GM19395 (cell line): ENCODE measurements around the gene NFAM1.

ENCODE experiments used
- ATAC-seq: cut with Tn5 transposase; IDR thresholded peaks from one replicate; pipeline ENCODE4 v1.9.1; 2021; ENCODE audit warnings: mild to moderate bottlenecking, moderate library complexity; ENCODE audit not compliant: unreplicated experiment

The NFAM1 gene

GRCh38 chr22:42439821-42440674 is 7.8 kb upstream of the NFAM1 start:
- ATAC-seq = no peak

GRCh38 chr22:42439021-42439567 is 6.9 kb upstream of the NFAM1 start:
- ATAC-seq = no peak

GRCh38 chr22:42438293-42438650 is 6.1 kb upstream of the NFAM1 start:
- no peak for ATAC-seq

- ATAC-seq = peak; percentile 69
Measured at GRCh38 chr22:42437488-42438292, 5.5 kb upstream of the NFAM1 start.

DNA sequence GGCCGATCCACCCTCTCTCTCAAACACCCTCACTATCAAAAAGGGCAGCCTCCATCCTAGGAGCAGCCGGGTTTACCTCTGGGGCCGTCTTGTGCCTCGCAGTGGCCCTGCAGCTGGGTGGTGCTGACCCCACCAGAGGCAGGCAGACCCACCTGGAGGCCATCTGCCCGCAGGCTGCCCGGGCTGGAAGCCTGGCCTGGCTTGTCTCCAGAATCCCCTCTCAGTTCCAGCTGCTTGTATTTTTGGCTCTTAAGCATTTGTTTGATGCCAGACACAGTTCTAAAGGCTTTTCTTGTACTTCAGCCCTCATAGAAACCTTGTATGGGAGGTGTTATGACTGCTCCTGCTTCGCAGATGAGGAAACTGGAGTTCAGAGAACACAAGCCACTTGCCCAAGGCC is 4.2 kb upstream of the NFAM1 start:
- no peak for ATAC-seq

DNA sequence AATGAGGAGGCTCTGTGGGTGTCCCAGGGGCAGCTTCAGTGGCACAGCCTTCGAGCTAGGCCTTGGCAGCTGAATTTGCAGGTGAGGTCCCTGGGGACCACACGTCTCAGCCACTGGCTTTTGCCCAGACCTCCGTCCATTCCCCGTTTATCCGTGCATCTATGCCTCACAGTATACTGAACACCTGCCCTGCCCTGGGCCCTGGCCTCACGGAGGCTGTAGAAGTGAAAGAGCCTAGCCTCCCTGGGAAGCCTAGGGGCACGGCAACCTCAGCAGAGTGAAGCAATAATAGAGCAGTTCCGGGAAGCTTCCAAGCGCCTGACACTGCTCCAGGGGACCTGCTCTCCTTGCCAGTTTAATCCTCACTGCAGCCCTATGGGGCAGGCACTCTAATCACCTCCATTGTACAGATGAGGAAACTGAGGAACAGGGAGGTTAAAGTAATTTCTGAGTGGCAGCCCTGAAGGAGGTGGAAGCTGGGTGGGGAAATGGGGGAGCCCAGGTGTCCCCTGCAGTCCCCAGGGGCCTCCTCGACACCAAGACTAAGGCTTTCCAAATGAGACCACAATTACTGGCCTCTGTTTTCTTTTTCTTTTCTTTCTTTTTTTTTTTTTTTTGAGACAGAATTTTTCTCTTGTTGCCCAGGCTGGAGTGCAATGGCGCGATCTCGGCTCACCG is 2.7 kb upstream of the NFAM1 start:
- no peak for ATAC-seq

DNA sequence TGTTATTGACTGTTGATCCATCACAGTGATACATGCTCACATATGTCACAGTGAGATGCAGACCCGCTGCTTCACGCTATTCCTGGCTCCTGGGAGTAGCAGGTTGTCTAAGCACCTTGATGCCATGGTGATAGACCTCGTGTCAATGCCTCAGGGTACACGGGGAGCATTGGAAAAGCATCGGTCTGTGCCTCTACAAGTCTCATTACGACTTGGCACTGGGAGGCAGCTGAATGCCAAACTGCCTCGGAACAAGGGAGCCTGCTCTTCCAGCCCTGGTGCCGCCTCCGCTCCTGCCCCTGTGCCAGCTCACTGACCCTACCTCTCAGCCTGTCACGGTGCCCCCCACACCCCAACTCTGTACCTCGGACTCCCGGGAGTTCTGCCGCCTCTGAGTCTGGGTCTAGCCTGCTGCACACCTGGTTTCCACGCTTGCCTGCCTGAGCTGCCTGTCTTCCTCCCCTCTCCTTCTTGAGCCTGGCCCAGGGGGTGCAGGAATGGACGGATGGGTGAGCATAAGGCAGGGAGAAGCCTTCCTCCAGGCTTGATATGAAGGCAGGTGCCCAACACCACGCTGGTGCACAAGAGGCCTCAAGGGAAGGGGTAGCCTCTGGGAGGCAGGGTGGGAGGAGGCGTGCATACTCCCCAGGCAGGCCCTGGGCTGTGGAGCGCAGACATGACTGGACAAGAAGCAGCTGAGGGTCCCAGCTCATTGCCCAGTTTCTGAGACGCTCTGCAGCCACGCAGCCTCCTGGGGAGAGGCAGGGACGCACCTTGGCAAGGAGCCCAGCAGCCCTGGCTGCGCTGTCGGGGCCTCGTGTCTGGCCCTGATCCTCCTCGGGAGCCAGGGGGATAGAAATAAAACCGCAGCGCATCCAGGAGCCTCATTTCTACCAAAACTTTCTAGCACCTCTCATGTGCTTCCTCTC is 1.8 kb upstream of the NFAM1 start:
- ATAC-seq = no peak

GRCh38 chr22:42432818-42433217 is 615 bp upstream of the NFAM1 start:
- ATAC-seq = no peak

- no peak for ATAC-seq
Measured at GRCh38 chr22:42431401-42432019, 693 bp downstream of the NFAM1 start.

DNA sequence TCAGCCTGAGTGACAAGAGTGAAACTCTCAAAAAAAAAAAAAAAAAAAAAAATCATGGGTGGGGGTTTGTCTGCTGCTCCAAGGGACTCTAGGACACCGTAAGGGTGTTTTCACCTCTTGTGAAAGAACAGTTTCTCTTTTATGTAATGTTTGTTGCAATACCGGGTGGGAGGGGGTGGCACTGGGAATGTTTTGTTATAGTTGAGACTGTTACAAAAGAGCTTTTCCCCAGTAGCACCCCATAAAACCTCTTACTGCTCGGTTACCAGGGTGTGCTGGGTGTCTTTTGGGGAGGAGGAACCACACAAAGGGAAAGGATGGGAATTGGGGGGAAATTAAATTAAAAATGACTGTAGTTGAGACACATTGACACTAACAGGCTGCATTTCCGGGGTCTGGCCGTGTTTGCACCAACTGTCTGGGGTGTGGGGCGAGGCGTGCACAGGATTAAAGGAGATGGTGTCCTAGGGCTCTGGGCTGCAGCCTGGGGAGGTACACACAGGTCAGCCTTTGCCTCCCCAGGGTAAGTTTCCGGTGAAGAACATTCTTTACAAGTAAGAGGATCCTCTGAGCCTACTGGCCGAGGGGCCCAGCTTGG is 1.6 kb downstream of the NFAM1 start:
- no peak for ATAC-seq

DNA sequence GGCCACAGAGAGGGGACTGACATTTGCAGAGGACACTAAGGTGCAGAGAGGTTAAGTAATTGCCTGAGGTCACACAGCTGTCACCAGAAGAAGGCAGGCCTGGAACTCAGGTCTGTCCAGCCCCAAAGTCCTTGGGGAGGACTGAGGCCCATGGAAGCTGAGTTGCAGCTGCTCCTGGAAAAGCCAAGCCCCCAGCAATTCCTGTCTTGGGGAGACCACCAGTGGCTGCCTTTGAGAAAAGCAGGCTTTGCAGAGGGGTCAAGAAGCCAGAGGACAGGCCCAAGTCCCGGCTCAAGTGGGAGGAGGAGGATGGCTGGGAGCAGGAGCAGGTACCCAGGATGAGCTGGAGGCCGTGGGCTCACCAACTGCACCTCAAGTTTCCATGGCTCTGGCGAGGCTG is 3.4 kb downstream of the NFAM1 start:
- ATAC-seq = no peak

- ATAC-seq = no peak
Measured at GRCh38 chr22:42428025-42428424, 4.2 kb downstream of the NFAM1 start.

DNA sequence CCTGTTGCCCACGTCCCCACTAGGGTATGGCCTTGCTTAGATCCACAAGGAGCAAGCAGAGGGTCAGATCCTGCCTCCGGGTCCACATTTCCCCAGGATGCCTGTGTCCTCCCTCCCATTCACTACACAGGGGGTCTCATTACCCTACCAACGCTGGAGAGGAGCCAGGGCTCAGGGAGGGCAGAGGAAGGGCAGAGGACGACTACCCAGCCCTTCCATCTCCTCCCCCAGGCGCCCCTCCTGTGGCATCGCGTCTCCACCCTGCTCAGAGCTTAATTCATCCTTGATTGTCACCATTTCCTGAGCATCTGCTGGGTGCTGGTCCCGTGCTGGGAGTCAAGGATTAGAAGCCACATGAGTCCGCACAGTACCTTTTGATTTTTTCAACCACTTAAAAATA is 5.0 kb downstream of the NFAM1 start:
- ATAC-seq = no peak

DNA sequence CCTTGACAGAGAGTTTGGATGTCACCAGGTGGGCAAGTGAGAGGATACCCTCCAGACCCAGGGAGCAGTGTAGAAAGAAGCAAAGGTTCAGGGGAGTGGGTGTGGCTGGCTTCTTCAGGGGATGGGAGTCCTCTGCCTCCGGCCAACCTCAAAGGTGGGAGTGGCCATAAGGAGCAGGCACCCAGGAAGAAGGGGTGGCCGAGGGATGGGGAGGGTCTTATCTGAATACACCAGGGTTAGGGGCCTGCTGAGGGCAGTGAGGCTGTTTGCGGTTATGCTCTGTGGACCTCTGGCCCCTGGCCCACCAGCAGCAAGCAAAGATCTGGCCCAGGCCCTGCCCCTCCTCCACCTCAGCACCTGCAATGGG is 6.2 kb downstream of the NFAM1 start:
- ATAC-seq = no peak

GRCh38 chr22:42425337-42425988 is 6.7 kb downstream of the NFAM1 start:
- ATAC-seq = no peak

DNA sequence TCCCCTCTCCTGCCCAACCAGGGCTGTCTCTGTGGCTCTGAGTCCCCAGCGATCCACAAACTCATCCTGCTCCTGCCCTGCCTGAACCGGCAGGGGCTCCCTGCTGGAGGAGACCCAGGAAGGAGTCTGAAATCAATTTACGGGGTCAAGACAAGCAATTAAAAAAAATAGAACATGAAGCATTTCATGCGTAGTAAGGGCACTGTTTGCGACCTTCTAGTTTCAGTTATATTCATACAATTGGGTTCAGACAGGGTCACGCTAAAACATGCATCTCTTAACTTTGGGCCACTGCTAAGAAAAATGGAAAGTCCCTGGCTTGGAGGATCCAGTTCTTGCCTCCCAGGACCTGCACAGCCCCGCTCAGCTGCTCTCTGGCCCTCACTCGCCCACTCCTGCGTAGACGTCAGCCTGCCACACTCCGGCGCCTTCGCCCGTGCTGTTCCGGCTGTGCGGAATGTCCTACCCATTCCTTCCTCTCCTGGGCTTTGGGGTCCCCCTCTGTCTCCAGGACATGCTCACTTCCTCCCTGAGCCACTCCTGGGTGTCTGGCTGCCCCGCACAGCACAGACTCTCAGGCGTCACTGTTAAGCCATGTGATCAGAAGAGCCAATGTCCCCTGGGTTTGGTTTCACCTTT is 12.8 kb downstream of the NFAM1 start:
- ATAC-seq = no peak

DNA sequence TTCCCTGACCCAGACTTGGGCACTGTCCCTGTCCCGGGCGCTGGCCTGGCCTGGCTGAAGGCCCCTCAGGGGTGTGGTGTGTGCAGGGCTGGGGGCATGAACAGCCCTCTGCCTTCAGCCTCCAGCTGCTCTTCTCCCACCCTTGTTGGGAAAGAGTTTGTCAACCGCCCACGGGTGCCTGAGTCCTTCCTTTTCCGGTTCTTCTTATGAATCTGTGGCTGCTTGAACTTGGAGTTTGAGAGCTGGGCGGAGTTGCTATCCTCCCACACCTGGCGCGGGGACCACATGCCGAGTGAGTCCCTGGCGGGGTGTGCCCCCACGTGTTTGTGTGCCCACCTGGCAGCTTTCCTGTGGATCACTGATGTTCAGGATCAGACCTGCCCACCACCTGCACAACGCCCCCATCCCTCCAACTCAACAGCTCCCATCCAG is 13.4 kb downstream of the NFAM1 start:
- ATAC-seq = no peak

- no peak for ATAC-seq
Measured at GRCh38 chr22:42417645-42418305, 14.4 kb downstream of the NFAM1 start.
